ENCODE data around the gene SSTR5.

- no peak for TF ChIP-seq POLR2A (IDR thresholded peaks at IDR 0.05; ENCODE audit: low read length)
- TF ChIP-seq GATA1 (IDR thresholded peaks at IDR 0.05; ENCODE audit: low read depth, low read length), result no peak
These were observed 17.0 kb upstream of the SSTR5 start for GRCh38 chr16:1055557-1055924.

Measured in erythroblast (primary cell).